ENCODE data around the gene IL36G. TPM values are rescaled to one million over a fixed set of nuclear protein-coding genes. Genes with fewer than 3 reads are reported as not detected.

The IL36G gene
- polyA plus RNA-seq, 1 donor (not counting 4 experiments of a cell fraction or from before 2014, with no cell fraction given) = 20.2 TPM

- no peak overlapping the region for H3K27ac ChIP-seq (ENCODE audit: control insufficient read depth, insufficient read depth, low read length)
- H3K9me1 ChIP-seq (ENCODE audit: control insufficient read depth, extremely low read depth, insufficient read depth, low read length) = no peaks in the 10 kb centered on the region
- TF ChIP-seq, protein P1, sequence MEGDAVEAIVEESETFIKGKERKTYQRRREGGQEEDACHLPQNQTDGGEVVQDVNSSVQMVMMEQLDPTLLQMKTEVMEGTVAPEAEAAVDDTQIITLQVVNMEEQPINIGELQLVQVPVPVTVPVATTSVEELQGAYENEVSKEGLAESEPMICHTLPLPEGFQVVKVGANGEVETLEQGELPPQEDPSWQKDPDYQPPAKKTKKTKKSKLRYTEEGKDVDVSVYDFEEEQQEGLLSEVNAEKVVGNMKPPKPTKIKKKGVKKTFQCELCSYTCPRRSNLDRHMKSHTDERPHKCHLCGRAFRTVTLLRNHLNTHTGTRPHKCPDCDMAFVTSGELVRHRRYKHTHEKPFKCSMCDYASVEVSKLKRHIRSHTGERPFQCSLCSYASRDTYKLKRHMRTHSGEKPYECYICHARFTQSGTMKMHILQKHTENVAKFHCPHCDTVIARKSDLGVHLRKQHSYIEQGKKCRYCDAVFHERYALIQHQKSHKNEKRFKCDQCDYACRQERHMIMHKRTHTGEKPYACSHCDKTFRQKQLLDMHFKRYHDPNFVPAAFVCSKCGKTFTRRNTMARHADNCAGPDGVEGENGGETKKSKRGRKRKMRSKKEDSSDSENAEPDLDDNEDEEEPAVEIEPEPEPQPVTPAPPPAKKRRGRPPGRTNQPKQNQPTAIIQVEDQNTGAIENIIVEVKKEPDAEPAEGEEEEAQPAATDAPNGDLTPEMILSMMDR (optimal IDR thresholded peaks at IDR 0.05 in 1 of 3, IDR thresholded peaks at IDR 0.05 in 1 of 3, conservative IDR thresholded peaks at IDR 0.05 in 1 of 3; ENCODE audit: extremely low read depth in 1 of 3, insufficient read depth in 2 of 3, low read length in 3 of 3) = no peak
- TF ChIP-seq EZH2 (IDR thresholded peaks at IDR 0.05; ENCODE audit: low read length) = no peak
- no peaks in the 10 kb centered on the region for H4K20me1 ChIP-seq (ENCODE audit: control insufficient read depth, extremely low read depth, insufficient read depth, low read length)
- no peak overlapping the region for H3K4me2 ChIP-seq (ENCODE audit: control insufficient read depth, extremely low read depth, insufficient read depth, low read depth, low read length)
- DNase-seq (ENCODE audit: low read depth, low spot score) (no peak), FAIRE-seq (no peak)
- H3K79me2 ChIP-seq (ENCODE audit: control insufficient read depth, insufficient read depth, low read length) = no peaks in the 10 kb centered on the region
- H3K9me3 ChIP-seq (ENCODE audit: control insufficient read depth, low read depth, low read length) = no peaks in the 10 kb centered on the region
- no peak overlapping the region for H3K9ac ChIP-seq (ENCODE audit: control insufficient read depth, extremely low read depth, insufficient read depth, low read length)
- peaks cover 7% of the 10 kb centered on the region for H3K4me1 ChIP-seq (ENCODE audit: control insufficient read depth, extremely low read depth, insufficient read depth, low read length)
- H2AFZ ChIP-seq (ENCODE audit: control insufficient read depth, low read length) = no peak overlapping the region
- no peaks in the 10 kb centered on the region for H3K36me3 ChIP-seq (ENCODE audit: control insufficient read depth in 2 of 2, extremely low read depth in 1 of 2, insufficient read depth in 2 of 2, low read length in 2 of 2)
- dilution Hi-C loops (cut with MboI; ENCODE audit: extremely low pct_ligation_motif_present, low sequenced_read_pairs) = no loop called here
- H3K27me3 ChIP-seq (ENCODE audit: control insufficient read depth, extremely low read depth, insufficient read depth, low read length) = no peaks in the 10 kb centered on the region
- no peak overlapping the region for H3K4me3 ChIP-seq (ENCODE audit: control insufficient read depth in 2 of 3, extremely low read depth in 1 of 3, insufficient read depth in 2 of 3, low read depth in 1 of 3, low read length in 3 of 3)
Measured at GRCh38 chr2:113013336-113013661, 35.5 kb downstream of the IL36G start.

GRCh38 chr2:113014067-113014466, 36.3 kb downstream of the IL36G start:
- TF ChIP-seq EZH2 (IDR thresholded peaks at IDR 0.05; ENCODE audit: low read length) = no peak
- TF ChIP-seq, protein P1 (optimal IDR thresholded peaks at IDR 0.05 in 1 of 3, IDR thresholded peaks at IDR 0.05 in 1 of 3, conservative IDR thresholded peaks at IDR 0.05 in 1 of 3; ENCODE audit: extremely low read depth in 1 of 3, insufficient read depth in 2 of 3, low read length in 3 of 3) = no peak
- no peak overlapping the region for H3K4me3 ChIP-seq (ENCODE audit: control insufficient read depth in 2 of 3, extremely low read depth in 1 of 3, insufficient read depth in 2 of 3, low read depth in 1 of 3, low read length in 3 of 3)
- no peak for DNase-seq (ENCODE audit: low read depth, low spot score)
- dilution Hi-C loops (cut with MboI; ENCODE audit: extremely low pct_ligation_motif_present, low sequenced_read_pairs) = no loop called here
- H3K9ac ChIP-seq (ENCODE audit: control insufficient read depth, extremely low read depth, insufficient read depth, low read length) = no peak overlapping the region
- FAIRE-seq = no peak
- no peaks in the 10 kb centered on the region for H3K36me3 ChIP-seq (ENCODE audit: control insufficient read depth in 2 of 2, extremely low read depth in 1 of 2, insufficient read depth in 2 of 2, low read length in 2 of 2)
- no peaks in the 10 kb centered on the region for H3K9me1 ChIP-seq (ENCODE audit: control insufficient read depth, extremely low read depth, insufficient read depth, low read length)
- no peak overlapping the region for H3K27ac ChIP-seq (ENCODE audit: control insufficient read depth, insufficient read depth, low read length)
- H2AFZ ChIP-seq (ENCODE audit: control insufficient read depth, low read length) = no peak overlapping the region
- no peak overlapping the region for H3K4me2 ChIP-seq (ENCODE audit: control insufficient read depth, extremely low read depth, insufficient read depth, low read depth, low read length)
- H3K27me3 ChIP-seq (ENCODE audit: control insufficient read depth, extremely low read depth, insufficient read depth, low read length) = no peaks in the 10 kb centered on the region
- H3K4me1 ChIP-seq (ENCODE audit: control insufficient read depth, extremely low read depth, insufficient read depth, low read length) = peaks cover 7% of the 10 kb centered on the region
- H3K9me3 ChIP-seq (ENCODE audit: control insufficient read depth, low read depth, low read length) = no peaks in the 10 kb centered on the region
- H4K20me1 ChIP-seq (ENCODE audit: control insufficient read depth, extremely low read depth, insufficient read depth, low read length) = no peaks in the 10 kb centered on the region
- no peaks in the 10 kb centered on the region for H3K79me2 ChIP-seq (ENCODE audit: control insufficient read depth, insufficient read depth, low read length)
